MM.1S (cell line): Measurements from ENCODE around the gene SDF2L1.

Source experiments
- CTCF ChIP-seq: fragments of 300-600 bp; sonication (generic); IDR thresholded peaks from 2 replicates; pipeline ENCODE4 v1.5.1; 2016; ENCODE audit warnings: antibody characterized with exemption, low read length, mixed read lengths
- EZH2 ChIP-seq: fragments of 300-600 bp; sonication (generic); optimal IDR thresholded peaks from 2 replicates; pipeline ENCODE3; 2017; ENCODE audit warnings: low read depth, mild to moderate bottlenecking, antibody characterized with exemption, low read length, mixed read lengths
- EZH2phosphoT487 ChIP-seq: fragments of 300-600 bp; sonication (generic); IDR thresholded peaks from 2 replicates; pipeline ENCODE4 v1.6.1; 2018; ENCODE audit warnings: antibody characterized with exemption, low read length

- TF ChIP-seq CTCF (no peak), EZH2phosphoT487 (no peak), EZH2 (no peak)
Observed at GRCh38 chr22:21683401-21683811, 41.3 kb downstream of the SDF2L1 start.
